ENCODE data around the gene RNMT. TPM values are rescaled to one million over a fixed set of nuclear protein-coding genes. Genes with fewer than 3 reads are reported as not detected.
A peak's percentile ranks its signal among the peaks of the same experiment; 100 is the strongest.
"Not testable (repeated sequence)": the region's sequence is repeated elsewhere in the genome, so short reads cannot be mapped to it uniquely, and the experiment has no call there.

The RNMT gene
- 10 to 100 TPM in 5 of 6 donors, 1 to 10 TPM in 1; 8.6 to 16.0 (median 14.5) TPM for total RNA-seq
- 10 to 100 TPM in 1 of 2 donors, 1 to 10 TPM in 1; 5.3 to 12.7 TPM for polyA plus RNA-seq

GRCh38 chr18:13726232-13726971 is at the start of gene RNMT, which contains the start of gene FAM210A:
TSS of gene RNMT (plus strand) at chr18:13726673. CDS start at chr18:13731518, 4,845 bp downstream.
TSS of gene FAM210A (minus strand) at chr18:13726558. CDS start at chr18:13682077, 44,481 bp downstream.
- FAIRE-seq, result no peak
- intact Hi-C loops (cut with DNase I), result no loop called here
- TF ChIP-seq CTCF (IDR thresholded peaks at IDR 0.05), result no peak

GRCh38 chr18:13677350-13677749 is 49.1 kb upstream of the RNMT start:
- FAIRE-seq; H3K9me3 ChIP-seq; H3K4me3 ChIP-seq; DNase-seq; H3K36me3 ChIP-seq; ATAC-seq; intact Hi-C loops (cut with DNase I); H3K27ac ChIP-seq; H3K4me1 ChIP-seq; H3K27me3 ChIP-seq: not testable (repeated sequence)
- 98 to 99% methylated on average over 13 of the region's 13 CpGs for WGBS, 2 donors

More at GRCh38 chr18:13726232-13726971, at the start of gene RNMT, which contains the start of gene FAM210A:
- H3K9me3 ChIP-seq, result no peaks in the 10 kb centered on the region
- 0 to 1% methylated on average over 69 to 76 of the region's 76 CpGs for WGBS, 2 donors
- H3K4me3 ChIP-seq, result peak within 1 kb of the TSS; percentile 81 to 99 (median 95)
- H3K4me1 ChIP-seq, result peaks cover 5 to 15% (median 8%) of the 10 kb centered on the region in 3 donors
- ATAC-seq (peak; percentile 97 to 99 (median 98)), DNase-seq (peak; percentile 93 to 98 (median 94))
- H3K27ac ChIP-seq, result peak within 1 kb of the TSS; percentile 76 to 90 (median 89)
- H3K27me3 ChIP-seq, result no peaks in the 10 kb centered on the region
- no peaks in the 10 kb centered on the region for H3K36me3 ChIP-seq

- 67 to 83% methylated on average over 5 of the region's 5 CpGs for WGBS, 2 donors
- intact Hi-C loops (cut with DNase I), result no loop called here
- Histone ChIP-seq H3K4me3 (no peak overlapping the region), H3K4me1 (no peaks in the 10 kb centered on the region), H3K27ac (no peak overlapping the region), H3K36me3 (no peaks in the 10 kb centered on the region), H3K27me3 (no peaks in the 10 kb centered on the region), H3K9me3 (no peaks in the 10 kb centered on the region)
- peak in 1 of 4 donors; percentile 43 for ATAC-seq
- no peak for DNase-seq
- no peak for FAIRE-seq
- TF ChIP-seq CTCF (IDR thresholded peaks at IDR 0.05), result peak in 1 of 4 donors; percentile 9
These were observed 45.9 kb upstream of the RNMT start for GRCh38 chr18:13680612-13681011.

- TF ChIP-seq CTCF (IDR thresholded peaks at IDR 0.05), result no peak
- Histone ChIP-seq H3K4me3 (no peak overlapping the region), H3K27ac (no peak overlapping the region), H3K9me3 (no peaks in the 10 kb centered on the region), H3K4me1 (no peaks in the 10 kb centered on the region), H3K36me3 (no peaks in the 10 kb centered on the region), H3K27me3 (no peaks in the 10 kb centered on the region)
- intact Hi-C loops (cut with DNase I), result no loop called here
- no peak for DNase-seq
- no peak for FAIRE-seq
- no peak for ATAC-seq
- 90 to 95% methylated on average over 6 of the region's 6 CpGs for WGBS, 2 donors
These were observed 44.8 kb upstream of the RNMT start for GRCh38 chr18:13681701-13682100.

GRCh38 chr18:13684546-13684945 is 41.9 kb upstream of the RNMT start:
- Histone ChIP-seq H3K4me1 (no peaks in the 10 kb centered on the region), H3K27me3 (no peaks in the 10 kb centered on the region), H3K27ac (no peak overlapping the region), H3K4me3 (no peak overlapping the region), H3K36me3 (no peaks in the 10 kb centered on the region), H3K9me3 (no peaks in the 10 kb centered on the region)
- WGBS, 2 donors, result 94 to 96% methylated on average over 4 of the region's 4 CpGs
- DNase-seq (no peak), FAIRE-seq (no peak), ATAC-seq (no peak)
- intact Hi-C loops (cut with DNase I), result no loop called here
- TF ChIP-seq CTCF (IDR thresholded peaks at IDR 0.05), result no peak

Measured in pancreas (tissue), 10 donors.